PFSK-1 (cell line): ENCODE measurements around the gene CXCL13.

Experiments
- POLR2AphosphoS5 ChIP-seq: IDR thresholded peaks from 2 replicates; pipeline ENCODE4 v1.6.1; 2012; ENCODE audit warnings: low read depth, mild to moderate bottlenecking, control low read depth, low read length, moderate library complexity
- REST ChIP-seq, 2 experiments: IDR thresholded peaks; 2 replicates each; pipeline versions ENCODE4 v1.6.1 to v1.8.0; 2011 to 2012; ENCODE audit warnings: low read depth in 2 of 2, low read length in 2 of 2, control low read depth in 1 of 2, inconsistent platforms in 1 of 2, mild to moderate bottlenecking in 1 of 2, moderate library complexity in 1 of 2; ENCODE audit not compliant: insufficient read depth in 1 of 2
- TAF1 ChIP-seq: IDR thresholded peaks from 2 replicates; pipeline ENCODE4 v1.6.1; 2012; ENCODE audit warnings: low read length, control low read depth, borderline replicate concordance; ENCODE audit not compliant: insufficient read depth

GRCh38 chr4:77625485-77625884, 19.9 kb downstream of the CXCL13 start:
- TF ChIP-seq TAF1 = no peak
- TF ChIP-seq POLR2AphosphoS5 = no peak
- TF ChIP-seq REST (IDR thresholded peaks at IDR 0.05; ENCODE audit: insufficient read depth in 1 of 2, low read depth in 2 of 2, low read length in 2 of 2) = no peak
